B cell (primary cell): ENCODE data around the gene ADAMTS18. TPM values are rescaled to one million over a fixed set of nuclear protein-coding genes. Genes with fewer than 3 reads are reported as not detected.
"Not testable (repeated sequence)": the region's sequence is repeated elsewhere in the genome, so short reads cannot be mapped to it uniquely, and the experiment has no call there.

ENCODE experiments used
- ATAC-seq: fragments of 200-7000 bp; cut with Tn5 transposase; one replicate; pipeline ENCODE4 v1.10.0; 2021; ENCODE audit warnings: low read depth, mild to moderate bottlenecking, moderate number of reproducible peaks, moderate library complexity
- CTCF ChIA-PET: fragments of 350-600 bp; sonication (Branson Sonifier 250); formaldehyde crosslinking; loops from one replicate; lab custom pipeline; 2021; ENCODE audit warnings: antibody characterized with exemption, inconsistent platforms; lab: Charles Lee
- POLR2A ChIA-PET: fragments of 350-600 bp; sonication (Branson Sonifier 250); formaldehyde crosslinking; loops from one replicate; lab custom pipeline; 2021; ENCODE audit warnings: antibody characterized with exemption; lab: Charles Lee
- DNase-seq: peaks from one replicate; pipeline ENCODE4 v3.0.0; 2013
- H2AFZ ChIP-seq: 2 replicates; pipeline ENCODE4 v1.6.1; 2012; ENCODE audit warnings: mild to moderate bottlenecking, low read depth, low read length; ENCODE audit not compliant: insufficient read depth, poor library complexity, severe bottlenecking
- H3K27ac ChIP-seq, 2 donors: 1 replicate in 1 of 2; 2 replicates in 1 of 2; pipeline ENCODE4 v1.5.1; 2012 to 2013; ENCODE audit warnings: low read length in 2 of 2, mild to moderate bottlenecking in 2 of 2, moderate library complexity in 1 of 2
- H3K27me3 ChIP-seq, 4 experiments: fragments of 200-600 bp in 1 of 4; sonication (generic) in 1 of 4; replicated peaks in 1 of 4; 1 replicate in 2 of 4; 2 replicates in 2 of 4; pipeline versions ENCODE4 v1.6.1 to v1.7.0; 2013 to 2016; ENCODE audit warnings: low read length in 3 of 4, mild to moderate bottlenecking in 2 of 4, mixed read lengths in 1 of 4, moderate library complexity in 1 of 4; ENCODE audit not compliant: insufficient read depth in 4 of 4, control insufficient read depth in 3 of 4; ENCODE audit errors: control extremely low read depth in 1 of 4
- H3K36me3 ChIP-seq, 2 experiments: replicated peaks in 1 of 2; 1 replicate in 1 of 2; 2 replicates in 1 of 2; pipeline versions ENCODE4 v1.6.1 to v1.7.1; 2013; ENCODE audit warnings: low read length in 1 of 2; ENCODE audit not compliant: insufficient read depth in 2 of 2, control insufficient read depth in 1 of 2; ENCODE audit errors: control extremely low read depth in 1 of 2, extremely low read depth in 1 of 2
- H3K4me1 ChIP-seq, 2 donors: fragments of 200-600 bp in 1 of 2; sonication (generic) in 1 of 2; 1 replicate in 1 of 2; 2 replicates in 1 of 2; pipeline versions ENCODE4 v1.5.1 to v1.6.1; 2013 to 2017; ENCODE audit warnings: low read length in 2 of 2; ENCODE audit not compliant: control insufficient read depth in 2 of 2, insufficient read depth in 2 of 2
- H3K4me2 ChIP-seq: replicated peaks from 2 replicates; pipeline ENCODE3; 2012; ENCODE audit warnings: mild to moderate bottlenecking, low read depth, low read length; ENCODE audit not compliant: poor library complexity, severe bottlenecking
- H3K4me3 ChIP-seq, 5 experiments: fragments of 200-600 bp in 1 of 5; sonication (generic) in 1 of 5; 1 replicate in 3 of 5; 2 replicates in 2 of 5; pipeline versions ENCODE4 v1.5.1 to v1.7.0; 2011 to 2016; ENCODE audit warnings: low read length in 4 of 5, mild to moderate bottlenecking in 4 of 5, low read depth in 2 of 5, control low read depth in 1 of 5, moderate library complexity in 1 of 5; ENCODE audit not compliant: insufficient read depth in 1 of 5; ENCODE audit errors: control extremely low read depth in 1 of 5, extremely low read depth in 1 of 5
- H3K79me2 ChIP-seq: fragments of 200-600 bp; sonication (generic); one replicate; pipeline ENCODE4 v1.6.0; 2016; ENCODE audit warnings: low read length; ENCODE audit not compliant: control insufficient read depth, insufficient read depth
- H3K9ac ChIP-seq: fragments of 200-600 bp; sonication (generic); 2 replicates; pipeline ENCODE4 v1.6.1; 2017; ENCODE audit warnings: mild to moderate bottlenecking, low read length, moderate library complexity
- H3K9me3 ChIP-seq, 3 donors: one replicate each; pipeline versions ENCODE4 v1.6.1 to v1.7.1; 2013; ENCODE audit warnings: low read length in 2 of 3; ENCODE audit not compliant: control insufficient read depth in 2 of 3, insufficient read depth in 1 of 3; ENCODE audit errors: control extremely low read depth in 1 of 3
- H4K20me1 ChIP-seq: 2 replicates; pipeline ENCODE4 v1.6.0; 2012; ENCODE audit warnings: mild to moderate bottlenecking, low read length; ENCODE audit not compliant: insufficient read depth, control insufficient read depth, poor library complexity, severe bottlenecking
- H3K27ac Mint-ChIP-seq: one replicate; pipeline ENCODE4 v1.8.0; 2021; ENCODE audit warnings: mixed read lengths
- H3K27me3 Mint-ChIP-seq: one replicate; pipeline ENCODE4 v1.8.0; 2021; ENCODE audit warnings: mixed read lengths
- H3K4me1 Mint-ChIP-seq: one replicate; pipeline ENCODE4 v1.8.0; 2021; ENCODE audit warnings: mixed read lengths
- H3K4me3 Mint-ChIP-seq: one replicate; pipeline ENCODE4 v1.8.0; 2021; ENCODE audit warnings: mixed read lengths
- H3K9me3 Mint-ChIP-seq: one replicate; pipeline ENCODE4 v1.8.0; 2022; ENCODE audit warnings: mixed read lengths; ENCODE audit not compliant: insufficient read depth
- EZH2 ChIP-seq: IDR thresholded peaks from 2 replicates; pipeline ENCODE4 v1.6.1; 2012; ENCODE audit warnings: borderline replicate concordance, low read depth, mild to moderate bottlenecking, moderate library complexity, low read length; ENCODE audit not compliant: insufficient read depth, poor library complexity, severe bottlenecking
- WGBS: methylation state at CpG from one replicate; pipeline ENCODE4 v1.1.5; 2013; ENCODE audit warnings: missing lambda C conversion rate; ENCODE audit not compliant: insufficient coverage; 5-methylcytosine and 5-hydroxymethylcytosine counted together
- intact Hi-C: fragments of 100-400 bp; cut with micrococcal nuclease; formaldehyde crosslinking; loops from one replicate; pipeline ENCODE4 v1.10.0; 2022
- polyA plus RNA-seq: library from polyadenylated mRNA; depleted of rRNA; stranded (reverse); fragments of >200 nt; gene quantifications from 2 replicates; pipeline ENCODE4 v1.2.3, GENCODE V29; 2012
- total RNA-seq, 2 donors: library from RNA; stranded (reverse); fragments of 120-200 nt in 1 of 2; gene quantifications; 1 replicate in 1 of 2; 2 replicates in 1 of 2; pipeline versions ENCODE4 v1.2.3 to v1.2.4, GENCODE V29; 2013 to 2022
- TF ChIP-seq, protein P1 (sequence below): fragments of 200-600 bp; IDR thresholded peaks from one replicate; pipeline ENCODE4 v1.8.0; 2022; ENCODE audit warnings: antibody characterized with exemption, mild to moderate bottlenecking

The ADAMTS18 gene
- total and polyA plus RNA-seq, 2 donors (not counting 1 experiment from before 2014, with no cell fraction given), result not detected

- Histone ChIP-seq H3K9ac (no peak overlapping the region), H3K4me1 (no peaks in the 10 kb centered on the region), H3K9me3 (no peaks in the 10 kb centered on the region), H3K27ac (no peak overlapping the region), H3K79me2 (no peaks in the 10 kb centered on the region), H3K27me3 (no peaks in the 10 kb centered on the region), H3K36me3 (no peaks in the 10 kb centered on the region), H3K4me3 (no peak overlapping the region), H3K4me2 (no peak overlapping the region), H2AFZ (no peak overlapping the region), H4K20me1 (no peaks in the 10 kb centered on the region)
- intact Hi-C loops, result no loop called here
- 100% methylated on average over 2 of the region's 2 CpGs for WGBS
- no peak for TF ChIP-seq EZH2
- TF ChIP-seq, protein P1, sequence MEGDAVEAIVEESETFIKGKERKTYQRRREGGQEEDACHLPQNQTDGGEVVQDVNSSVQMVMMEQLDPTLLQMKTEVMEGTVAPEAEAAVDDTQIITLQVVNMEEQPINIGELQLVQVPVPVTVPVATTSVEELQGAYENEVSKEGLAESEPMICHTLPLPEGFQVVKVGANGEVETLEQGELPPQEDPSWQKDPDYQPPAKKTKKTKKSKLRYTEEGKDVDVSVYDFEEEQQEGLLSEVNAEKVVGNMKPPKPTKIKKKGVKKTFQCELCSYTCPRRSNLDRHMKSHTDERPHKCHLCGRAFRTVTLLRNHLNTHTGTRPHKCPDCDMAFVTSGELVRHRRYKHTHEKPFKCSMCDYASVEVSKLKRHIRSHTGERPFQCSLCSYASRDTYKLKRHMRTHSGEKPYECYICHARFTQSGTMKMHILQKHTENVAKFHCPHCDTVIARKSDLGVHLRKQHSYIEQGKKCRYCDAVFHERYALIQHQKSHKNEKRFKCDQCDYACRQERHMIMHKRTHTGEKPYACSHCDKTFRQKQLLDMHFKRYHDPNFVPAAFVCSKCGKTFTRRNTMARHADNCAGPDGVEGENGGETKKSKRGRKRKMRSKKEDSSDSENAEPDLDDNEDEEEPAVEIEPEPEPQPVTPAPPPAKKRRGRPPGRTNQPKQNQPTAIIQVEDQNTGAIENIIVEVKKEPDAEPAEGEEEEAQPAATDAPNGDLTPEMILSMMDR, result no peak
- H3K9me3 Mint-ChIP-seq, result no peaks in the 10 kb centered on the region
- H3K27me3 Mint-ChIP-seq, result peaks cover 8% of the 10 kb centered on the region
- ChIA-PET CTCF (interaction anchor here (2.1 kb wide), 1 partner anchor 9 kb away, joined by 6 read pairs; no protein-coding TSS in a partner anchor), POLR2A (no interaction called here)
- H3K4me1 Mint-ChIP-seq, result no peaks in the 10 kb centered on the region
- no peak overlapping the region for H3K27ac Mint-ChIP-seq
- H3K4me3 Mint-ChIP-seq, result no peak overlapping the region
- ATAC-seq, result no peak
- DNase-seq, result no peak
Observed at GRCh38 chr16:77246150-77246549, 188.7 kb downstream of the ADAMTS18 start.

DNA sequence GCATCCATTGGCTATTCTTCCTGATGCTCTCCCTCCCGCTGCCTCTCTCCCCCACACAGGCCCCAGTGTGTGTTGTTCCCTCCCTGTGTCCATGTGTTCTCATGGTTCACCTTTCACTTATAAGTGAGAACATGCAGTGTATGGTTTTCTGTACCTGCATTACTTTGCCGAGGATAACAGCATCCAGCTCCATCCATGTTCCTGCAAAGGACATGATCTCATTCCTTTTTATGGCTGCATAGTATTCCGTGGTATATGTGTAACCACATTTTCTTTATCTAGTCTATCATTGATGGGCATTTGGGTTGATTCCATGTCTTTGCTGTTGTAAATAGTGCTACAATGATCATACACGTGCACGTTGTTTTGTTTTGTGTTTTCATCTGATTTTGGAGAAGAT lies 192.4 kb downstream of the ADAMTS18 start:
- H3K79me2 ChIP-seq, POLR2A ChIA-PET, H3K27ac ChIP-seq, H3K4me2 ChIP-seq, H3K9me3 ChIP-seq, H3K4me3 Mint-ChIP-seq, H3K4me1 ChIP-seq, CTCF ChIA-PET, DNase-seq, H3K27ac Mint-ChIP-seq, H2AFZ ChIP-seq, H3K36me3 ChIP-seq, H3K4me3 ChIP-seq, H4K20me1 ChIP-seq, H3K4me1 Mint-ChIP-seq, ATAC-seq, H3K9me3 Mint-ChIP-seq, H3K27me3 ChIP-seq, H3K9ac ChIP-seq, intact Hi-C loops: not testable (repeated sequence)
- peaks cover 13% of the 10 kb centered on the region for H3K27me3 Mint-ChIP-seq
- 100% methylated on average over 2 of the region's 5 CpGs for WGBS
